Right hindlimb (tissue), 1 donor: ENCODE data around the gene SEC24B.

Experiments used
- DNase-seq: peaks from one replicate; pipeline ENCODE4 v3.0.0-alpha.2; 2018

Gene SEC24B

GRCh38 chr4:109433205-109434006, at the start of gene SEC24B:
Gene SEC24B, plus strand, starts transcription at chr4:109433815. Its CDS starts 55 bp downstream, at chr4:109433870.
- peak; percentile 91 for DNase-seq

GRCh38 chr4:109383823-109384222, 49.8 kb upstream of the SEC24B start:
- DNase-seq: peak; percentile 32

GRCh38 chr4:109385260-109385659, 48.4 kb upstream of the SEC24B start:
- no peak for DNase-seq

GRCh38 chr4:109389369-109390114, 44.1 kb upstream of the SEC24B start:
- DNase-seq: peak; percentile 72

- no peak for DNase-seq
Measured at GRCh38 chr4:109390115-109390768, 43.4 kb upstream of the SEC24B start.

GRCh38 chr4:109395694-109396093, 37.9 kb upstream of the SEC24B start:
- no peak for DNase-seq

- DNase-seq: no peak
Measured at GRCh38 chr4:109398928-109399327, 34.7 kb upstream of the SEC24B start.

GRCh38 chr4:109406337-109406931, 27.2 kb upstream of the SEC24B start:
- DNase-seq: no peak

GRCh38 chr4:109407027-109407737, 26.4 kb upstream of the SEC24B start:
- DNase-seq: no peak

GRCh38 chr4:109408711-109409110, 24.9 kb upstream of the SEC24B start:
- no peak for DNase-seq

GRCh38 chr4:109410226-109410625, 23.4 kb upstream of the SEC24B start:
- DNase-seq: no peak

GRCh38 chr4:109410776-109411175, 22.8 kb upstream of the SEC24B start:
- DNase-seq: no peak

- DNase-seq: peak; percentile 77
Measured at GRCh38 chr4:109411964-109412363, 21.7 kb upstream of the SEC24B start.

GRCh38 chr4:109412776-109413175, 20.8 kb upstream of the SEC24B start:
- DNase-seq: no peak

GRCh38 chr4:109414938-109415337, 18.7 kb upstream of the SEC24B start:
- DNase-seq: no peak

GRCh38 chr4:109418588-109418987, 15.0 kb upstream of the SEC24B start:
- no peak for DNase-seq

GRCh38 chr4:109419679-109420078, 13.9 kb upstream of the SEC24B start:
- DNase-seq: no peak

- DNase-seq: no peak
Measured at GRCh38 chr4:109424093-109424841, 9.3 kb upstream of the SEC24B start.

- no peak for DNase-seq
Measured at GRCh38 chr4:109425405-109425804, 8.2 kb upstream of the SEC24B start.

GRCh38 chr4:109429545-109429944, 4.1 kb upstream of the SEC24B start:
- no peak for DNase-seq

GRCh38 chr4:109432203-109432602, 1.4 kb upstream of the SEC24B start:
- no peak for DNase-seq

GRCh38 chr4:109432696-109433095, 919 bp upstream of the SEC24B start:
- no peak for DNase-seq
